ELF-1 (cell line): ENCODE measurements around the gene GGCT.
"Not testable (repeated sequence)": the region's sequence is repeated elsewhere in the genome, so short reads cannot be mapped to it uniquely, and the experiment has no call there.

Experiments
- DNase-seq: peaks from one replicate; pipeline ENCODE4 v3.0.0-alpha.2; 2016; ENCODE audit warnings: low read depth, low spot score

Gene GGCT, protein sequence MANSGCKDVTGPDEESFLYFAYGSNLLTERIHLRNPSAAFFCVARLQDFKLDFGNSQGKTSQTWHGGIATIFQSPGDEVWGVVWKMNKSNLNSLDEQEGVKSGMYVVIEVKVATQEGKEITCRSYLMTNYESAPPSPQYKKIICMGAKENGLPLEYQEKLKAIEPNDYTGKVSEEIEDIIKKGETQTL

DNA sequence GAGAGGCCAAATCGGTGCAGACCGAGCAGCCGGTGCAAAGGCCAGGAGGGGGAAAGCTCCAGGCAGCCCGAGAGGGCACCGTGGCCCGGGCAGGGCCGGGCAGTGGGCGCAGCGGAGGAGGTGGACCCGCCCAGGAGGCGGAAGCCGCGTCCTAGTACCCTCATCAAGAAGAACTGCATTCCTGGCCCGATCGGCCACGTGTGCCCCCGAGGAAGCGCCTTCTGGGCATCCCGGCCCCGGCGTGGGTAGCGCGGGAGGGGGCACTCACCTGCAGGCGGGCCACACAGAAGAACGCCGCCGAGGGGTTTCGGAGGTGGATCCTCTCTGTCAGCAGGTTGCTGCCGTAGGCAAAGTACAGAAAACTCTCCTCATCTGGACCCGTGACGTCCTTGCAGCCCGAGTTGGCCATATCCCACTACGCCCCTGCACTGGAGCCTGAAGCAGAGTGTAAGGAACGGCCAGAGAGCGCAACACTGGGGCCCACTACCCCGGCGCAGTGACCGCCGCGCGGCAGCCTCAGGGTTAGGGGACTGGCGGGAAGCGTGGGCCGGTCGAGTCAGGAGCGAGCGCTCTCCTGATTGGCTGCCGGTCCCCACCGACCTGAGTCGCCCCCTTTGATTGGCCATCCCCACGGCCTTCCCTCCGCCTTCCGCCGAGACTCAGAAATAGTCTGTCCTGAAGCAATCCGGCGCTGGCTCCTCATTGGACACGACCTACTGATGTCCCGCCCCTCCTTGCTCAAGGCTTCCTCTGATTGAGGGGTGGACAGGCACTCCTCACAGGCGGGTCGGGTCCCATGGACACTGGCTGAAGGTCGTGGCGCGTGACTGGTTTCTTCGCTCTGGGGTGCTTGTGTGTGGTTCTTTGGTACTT is at the start of gene GGCT:
Gene GGCT (minus strand): TSS at position 529 of the 873 bp plus-strand sequence. CDS start 120 bp downstream, at position 409.
- DNase-seq, result peak; percentile 99

DNA sequence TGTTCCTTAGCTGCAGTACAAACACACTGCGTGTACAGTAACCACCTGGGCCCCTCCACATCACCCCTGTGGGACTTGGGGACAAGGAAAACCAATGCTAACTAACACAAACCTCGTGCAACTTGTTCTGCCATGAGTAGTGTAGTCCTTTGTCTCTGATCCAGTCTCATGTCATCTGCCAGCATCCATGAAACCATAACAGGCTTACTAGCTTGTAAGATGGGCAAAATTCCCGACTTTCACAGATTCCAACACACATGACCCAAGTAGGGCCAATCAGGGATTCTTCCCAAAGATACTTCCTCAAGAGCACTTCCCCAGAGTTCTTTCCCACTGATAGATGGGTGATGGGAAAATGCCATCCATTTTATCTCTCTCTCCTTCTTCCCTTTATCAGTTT is 48.9 kb upstream of the GGCT start:
- DNase-seq, result no peak

DNA sequence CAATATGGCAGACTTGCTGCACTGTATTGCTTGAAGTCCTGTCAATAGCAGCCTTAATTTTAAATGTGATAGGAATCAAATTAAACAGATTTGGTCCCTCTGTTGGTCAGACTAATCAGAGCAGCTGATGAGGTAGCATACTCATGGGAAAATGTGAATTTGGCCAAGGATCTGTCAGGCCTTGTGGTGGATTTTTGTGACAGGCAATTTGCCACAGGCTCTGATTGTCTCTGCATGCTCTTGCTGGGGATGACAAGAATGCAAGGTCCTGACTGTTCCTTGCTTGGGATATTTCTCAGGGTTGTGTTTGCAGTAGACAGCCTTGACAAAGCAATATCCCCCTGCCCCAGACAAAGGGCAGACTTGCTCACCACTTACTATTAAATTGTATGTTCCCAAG is 48.5 kb upstream of the GGCT start:
- DNase-seq, result no peak

DNA sequence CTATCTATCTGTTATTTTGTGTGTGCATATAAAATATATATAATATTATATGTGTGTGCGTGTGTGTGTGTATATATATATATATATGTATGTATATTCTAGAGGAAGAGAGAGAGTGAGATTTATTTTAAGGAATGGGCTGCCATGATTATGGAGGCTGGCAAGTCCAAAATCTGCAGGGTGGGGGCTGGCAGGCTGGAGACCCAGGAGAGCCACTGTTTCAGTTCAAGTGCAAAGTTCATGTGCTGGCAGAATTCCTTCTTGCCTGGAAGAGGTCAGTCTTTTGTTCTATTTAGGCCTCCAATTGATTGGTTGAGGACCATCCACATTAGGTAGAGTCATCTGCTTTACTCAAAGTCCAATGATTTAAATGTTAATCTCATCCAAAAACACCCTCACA is 47.7 kb upstream of the GGCT start:
- DNase-seq, result no peak

DNA sequence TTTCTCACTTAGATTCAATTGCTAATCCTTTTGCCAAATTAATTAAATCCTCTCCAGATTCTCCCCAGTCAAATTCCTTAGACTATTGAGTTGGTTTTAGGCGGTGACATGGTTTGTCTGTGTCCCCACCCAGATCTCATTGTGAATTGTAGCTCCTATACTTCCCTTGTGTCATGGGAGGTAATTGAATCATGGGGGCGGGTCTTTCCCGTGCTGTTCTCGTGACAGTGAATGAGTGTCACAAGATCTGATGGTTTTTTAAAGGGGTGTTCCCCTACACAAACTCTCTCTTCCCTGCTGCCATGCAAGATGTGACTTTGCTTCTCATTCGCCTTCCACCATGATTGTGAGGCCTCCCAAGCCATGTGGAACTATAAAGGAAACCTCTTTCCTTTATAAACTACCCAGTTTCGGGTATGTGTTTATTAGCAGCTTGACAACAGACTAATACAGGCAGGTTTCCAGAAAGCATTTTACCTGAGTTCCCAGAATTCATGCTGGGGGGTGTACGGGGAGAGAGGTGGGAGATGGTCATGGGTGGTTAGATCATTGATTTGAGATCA is 45.4 kb upstream of the GGCT start:
- peak; percentile 30 for DNase-seq

DNA sequence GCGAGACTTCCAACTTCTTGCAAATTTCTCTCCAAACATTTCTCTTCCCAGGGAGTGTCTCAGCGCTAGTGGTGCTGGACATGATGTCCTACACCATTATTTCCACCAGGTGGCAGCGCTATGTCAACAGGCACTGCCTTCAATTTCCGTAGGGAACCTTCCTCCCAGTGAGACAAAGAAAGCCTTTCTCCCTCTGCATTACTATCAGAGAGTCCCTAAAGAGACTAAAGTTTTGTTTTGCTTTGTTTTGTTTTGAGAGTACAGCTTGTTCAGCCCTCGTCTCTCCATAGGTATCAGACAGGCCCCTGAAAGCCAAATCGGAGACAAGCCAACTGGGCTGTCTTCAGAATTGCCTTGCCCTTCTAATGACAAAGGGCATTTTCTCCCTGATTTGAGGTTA is 44.2 kb upstream of the GGCT start:
- peak; percentile 84 for DNase-seq

DNA sequence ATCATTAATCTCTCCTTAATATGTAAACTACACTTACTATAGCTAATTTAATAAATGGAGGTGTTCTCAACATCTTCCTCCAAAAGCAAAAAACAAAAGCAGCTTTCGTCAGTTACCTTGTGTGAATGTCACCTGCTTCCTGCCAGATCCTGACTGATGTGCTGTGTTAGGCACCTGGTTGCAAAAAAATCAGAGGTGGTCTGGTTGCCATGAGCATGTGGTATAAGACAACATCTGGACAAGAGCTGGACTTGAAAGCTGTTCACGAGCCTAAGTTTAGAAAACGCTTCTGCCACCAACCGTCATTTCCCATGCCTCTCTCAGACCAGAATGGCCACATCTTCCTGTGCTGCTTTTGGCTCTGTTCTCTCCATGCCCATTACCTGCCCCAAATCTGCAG is 42.0 kb upstream of the GGCT start:
- no peak for DNase-seq

DNA sequence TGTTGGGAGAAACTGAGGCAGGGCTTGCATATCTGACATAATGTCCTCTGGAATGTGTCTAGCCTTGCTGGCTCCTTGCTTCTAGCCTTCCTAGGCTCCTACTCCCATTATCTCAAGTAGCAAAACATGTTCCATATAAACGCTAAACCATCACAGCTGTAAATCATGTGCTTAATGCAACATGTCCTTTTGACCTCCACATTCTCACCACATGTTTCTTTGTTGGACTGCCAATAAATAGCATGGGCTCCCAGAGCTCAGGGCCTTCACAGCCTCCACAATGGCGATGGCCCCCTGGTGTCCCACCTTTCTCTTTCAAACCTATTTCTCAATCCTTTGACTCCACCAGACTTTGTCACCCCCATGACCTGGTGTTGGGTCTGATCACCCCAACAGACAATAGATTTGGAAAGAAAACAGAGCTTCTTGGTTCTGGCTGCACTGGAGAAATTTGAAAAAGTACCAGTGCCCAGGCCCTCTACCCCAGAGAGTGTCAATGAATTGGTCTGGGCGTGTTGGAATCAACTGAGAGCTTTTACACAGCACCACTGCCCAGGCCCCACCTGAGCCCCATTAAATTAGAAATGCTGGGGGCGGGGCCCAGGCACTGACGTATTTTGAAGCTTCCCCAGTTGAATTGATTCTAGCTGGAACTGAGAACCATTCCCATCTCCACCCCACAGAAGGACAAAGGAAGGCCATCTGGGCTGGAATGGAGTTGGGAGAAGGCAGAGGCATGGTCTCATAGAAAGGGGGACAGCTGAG is 41.3 kb upstream of the GGCT start:
- DNase-seq, result no peak

DNA sequence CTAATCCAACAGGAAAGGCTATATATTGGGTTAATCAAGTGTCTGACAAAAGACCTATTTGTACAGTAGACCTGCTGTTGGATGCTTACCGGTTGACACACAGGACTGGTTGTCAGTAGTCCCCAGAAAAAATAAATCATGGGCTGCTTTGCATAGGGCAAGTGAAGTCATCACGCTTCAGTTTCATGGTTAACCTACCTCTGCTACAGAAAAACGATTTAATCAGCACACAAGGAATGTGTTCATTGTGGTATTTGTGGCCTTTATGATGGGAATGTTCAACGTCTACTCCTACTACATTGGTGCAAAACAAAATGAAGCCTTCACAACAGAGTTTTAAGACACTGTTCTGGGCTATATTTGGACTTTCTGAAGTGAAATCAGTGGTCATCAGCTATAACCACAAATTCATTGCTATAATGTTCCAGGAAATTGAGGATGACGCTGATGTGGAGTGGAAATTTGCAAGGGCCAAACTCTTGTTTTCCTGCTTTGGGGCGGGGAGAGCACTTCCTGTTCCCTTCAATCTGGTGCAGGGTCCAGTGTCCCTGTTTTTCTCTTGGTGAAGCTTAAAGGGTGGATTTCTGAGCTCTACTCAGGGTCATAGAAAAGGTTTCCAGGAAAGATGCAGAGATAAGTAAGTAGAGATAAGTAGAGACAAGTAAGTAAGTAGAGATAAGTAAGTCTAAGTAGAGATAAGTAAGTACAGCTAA is 39.3 kb upstream of the GGCT start:
- DNase-seq, result no peak

DNA sequence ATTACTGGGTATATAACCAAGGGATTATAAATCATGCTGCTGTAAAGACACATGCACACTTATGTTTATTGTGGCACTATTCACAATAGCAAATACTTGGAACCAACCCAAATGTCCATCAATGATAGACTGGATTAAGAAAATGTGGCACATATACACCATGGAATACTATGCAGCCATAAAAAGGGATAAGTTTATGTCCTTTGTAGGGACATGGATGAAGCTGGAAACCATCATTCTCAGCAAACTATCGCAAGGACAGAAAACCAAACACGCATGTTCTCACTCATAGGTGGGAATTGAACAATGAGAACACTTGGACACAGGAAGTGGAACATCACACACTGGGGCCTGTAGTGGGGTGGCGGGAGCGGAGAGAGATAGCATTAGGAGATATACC is 38.5 kb upstream of the GGCT start:
- DNase-seq, result not testable (repeated sequence)

DNA sequence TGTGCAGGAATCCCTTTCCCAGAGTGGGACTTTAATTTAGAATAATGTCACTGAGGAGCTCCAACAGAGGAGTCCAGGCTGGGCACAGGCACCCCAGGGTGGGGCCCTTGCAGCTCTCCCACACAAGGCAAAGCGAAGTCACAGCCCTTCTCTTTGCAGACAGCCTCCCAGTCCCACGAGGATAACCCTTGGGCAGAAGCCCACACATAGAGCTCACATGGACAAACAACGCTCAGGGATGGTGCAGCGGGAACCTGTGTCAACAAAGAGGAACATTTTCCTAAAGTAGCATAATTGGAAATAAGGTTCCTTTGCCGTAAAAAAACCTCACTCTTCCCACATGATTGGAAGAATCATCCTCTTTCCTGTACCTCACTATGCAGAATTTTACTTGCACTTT is 29.3 kb upstream of the GGCT start:
- no peak for DNase-seq

DNA sequence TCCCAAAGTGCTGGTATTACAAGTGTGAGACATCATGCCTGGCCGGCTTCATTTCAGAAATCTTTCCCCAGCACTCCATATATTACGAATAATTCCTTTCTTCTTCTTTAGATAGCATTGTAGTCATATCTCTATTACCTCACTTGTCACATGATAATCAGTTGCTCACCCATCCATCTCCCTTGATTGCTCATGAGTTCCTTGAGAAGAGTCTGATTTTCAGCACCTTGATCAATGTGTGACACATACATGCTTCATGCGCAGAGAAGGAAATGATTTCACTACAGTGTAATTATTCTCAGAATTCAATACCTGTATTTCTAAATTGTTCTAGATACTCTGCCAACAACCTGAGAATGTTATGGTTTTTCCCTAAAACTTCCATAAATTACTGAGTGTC is 26.7 kb upstream of the GGCT start:
- no peak for DNase-seq

DNA sequence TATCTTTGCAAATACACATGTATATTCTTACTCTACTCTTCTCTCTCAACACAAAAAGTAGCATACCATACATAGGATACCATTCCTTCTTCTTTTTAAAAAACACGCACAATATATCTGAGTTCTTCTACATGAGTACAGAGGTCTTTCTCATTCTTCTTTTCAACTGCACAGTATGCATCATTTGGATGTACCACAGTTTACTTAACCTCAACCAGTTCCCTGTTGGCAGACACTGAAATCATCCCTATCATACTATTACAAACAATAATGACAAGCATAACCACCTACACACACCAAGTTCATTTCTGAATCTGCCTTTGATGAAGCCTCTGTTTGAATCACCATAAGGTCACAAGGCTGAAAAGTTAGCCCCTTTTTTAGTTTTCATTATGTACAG is 25.7 kb upstream of the GGCT start:
- no peak for DNase-seq

DNA sequence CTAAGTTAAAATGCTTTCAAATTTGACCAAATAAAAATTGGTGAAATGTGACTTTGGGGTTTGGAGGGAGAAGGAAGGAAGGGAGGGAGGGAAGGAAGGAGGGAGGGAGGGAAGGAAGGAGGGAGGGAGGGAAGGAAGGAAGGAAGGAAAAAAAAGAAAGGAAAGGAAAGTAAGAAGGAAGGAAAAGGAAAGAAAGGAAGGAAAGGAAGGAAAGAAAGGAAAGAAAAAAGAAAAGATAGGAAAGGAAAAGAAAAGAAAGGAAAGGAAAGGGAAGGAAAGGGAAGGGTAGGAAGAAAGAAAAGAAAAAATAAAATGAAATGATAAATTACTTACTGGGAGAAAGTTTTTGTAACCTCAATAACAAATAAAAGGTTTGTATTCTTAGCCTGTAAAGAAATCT is 24.1 kb upstream of the GGCT start:
- no peak for DNase-seq

DNA sequence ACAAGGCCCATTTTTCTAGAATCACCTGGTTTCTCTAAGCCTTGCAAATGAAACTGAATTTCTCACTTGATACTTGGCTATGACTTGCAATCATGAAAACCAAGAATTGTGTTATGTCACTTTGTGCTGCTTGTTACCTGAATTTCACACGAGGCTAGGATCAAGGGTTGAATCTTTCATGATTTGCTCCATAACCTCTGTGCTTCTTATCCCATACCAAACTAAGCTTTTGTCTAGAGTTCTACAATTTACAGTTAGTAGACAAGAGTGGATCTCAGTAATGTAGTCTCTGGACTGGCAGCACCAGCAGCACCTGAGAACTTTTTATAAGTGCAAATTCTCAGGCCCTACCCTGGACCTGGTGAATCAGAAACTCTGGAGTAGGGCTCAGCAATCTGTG is 22.7 kb upstream of the GGCT start:
- not testable (repeated sequence) for DNase-seq

DNA sequence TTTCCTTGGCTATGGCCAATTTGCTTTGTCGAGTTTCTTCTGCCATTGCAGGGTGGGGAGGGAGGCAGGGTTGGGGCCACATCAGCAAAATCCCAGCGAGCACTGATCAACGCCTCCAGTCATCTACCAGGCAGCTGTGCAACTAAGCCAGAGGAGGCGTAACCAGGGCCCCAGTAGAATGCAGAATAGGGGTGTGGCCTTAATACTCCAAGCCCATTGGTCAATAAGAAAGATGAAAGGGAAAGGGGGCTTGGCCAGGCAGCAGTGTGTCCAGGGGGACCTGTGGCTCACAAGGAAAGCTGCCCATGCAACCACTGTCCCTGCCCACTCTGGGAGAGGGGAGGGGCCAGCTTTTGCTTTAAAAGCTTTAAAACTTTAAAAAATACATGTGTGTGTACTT is 21.5 kb upstream of the GGCT start:
- DNase-seq, result peak; percentile 32

DNA sequence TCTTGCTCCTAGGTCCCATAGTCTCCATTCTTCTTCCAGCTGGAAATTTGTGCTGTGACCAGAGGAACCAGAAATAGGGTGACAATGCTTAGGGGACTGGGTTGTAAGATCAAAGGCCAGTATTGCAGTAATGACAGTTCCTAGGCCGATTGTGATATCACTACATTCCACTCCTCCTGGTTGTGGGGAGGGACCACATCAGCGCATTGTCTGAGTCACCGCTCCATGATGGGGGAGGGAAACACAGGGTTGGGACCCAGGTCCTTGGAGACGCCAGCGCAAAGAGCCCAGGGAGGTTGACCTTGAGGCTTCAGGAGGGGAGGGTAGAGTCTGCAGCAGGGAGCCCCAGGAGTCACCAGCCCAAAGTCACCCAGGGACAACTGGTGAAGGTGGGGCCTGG is 20.8 kb upstream of the GGCT start:
- DNase-seq, result no peak

DNA sequence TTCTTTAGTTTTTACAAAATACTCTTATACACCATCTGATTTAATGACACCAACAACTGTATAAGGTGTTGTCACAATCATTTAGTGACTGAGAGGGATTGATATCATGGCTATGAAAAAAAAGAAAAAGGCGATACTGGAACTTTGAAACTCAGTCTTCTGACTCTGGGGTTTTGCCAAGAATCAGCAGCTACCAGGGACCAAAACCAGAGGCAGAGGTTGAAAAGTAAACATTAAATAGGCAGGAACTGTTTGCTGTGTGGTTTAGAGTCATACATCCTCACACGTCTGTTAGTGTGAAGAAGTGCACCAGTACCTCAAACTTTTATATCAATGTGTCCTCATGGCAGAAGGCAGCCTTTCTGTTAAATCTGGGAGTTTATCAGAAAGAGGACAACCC is 19.9 kb upstream of the GGCT start:
- DNase-seq, result no peak

DNA sequence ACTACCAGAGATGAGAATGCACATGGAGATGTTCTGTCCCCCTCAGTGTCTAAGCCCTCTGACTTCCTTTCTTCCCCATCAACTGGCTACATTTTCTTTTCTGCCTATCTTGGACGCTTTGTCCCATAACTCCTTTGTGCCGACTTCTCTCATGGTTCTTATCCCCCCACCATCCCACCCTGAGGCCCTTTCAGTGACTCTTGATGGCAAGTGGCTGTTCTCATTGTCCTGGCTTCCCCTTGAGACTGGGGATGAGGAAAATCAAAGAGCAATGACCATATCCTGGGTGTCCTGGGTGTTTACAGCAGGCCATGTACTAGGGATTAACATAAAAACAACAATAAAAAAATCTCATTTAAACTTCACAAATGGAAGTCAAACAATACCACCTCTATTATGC is 18.8 kb upstream of the GGCT start:
- no peak for DNase-seq

DNA sequence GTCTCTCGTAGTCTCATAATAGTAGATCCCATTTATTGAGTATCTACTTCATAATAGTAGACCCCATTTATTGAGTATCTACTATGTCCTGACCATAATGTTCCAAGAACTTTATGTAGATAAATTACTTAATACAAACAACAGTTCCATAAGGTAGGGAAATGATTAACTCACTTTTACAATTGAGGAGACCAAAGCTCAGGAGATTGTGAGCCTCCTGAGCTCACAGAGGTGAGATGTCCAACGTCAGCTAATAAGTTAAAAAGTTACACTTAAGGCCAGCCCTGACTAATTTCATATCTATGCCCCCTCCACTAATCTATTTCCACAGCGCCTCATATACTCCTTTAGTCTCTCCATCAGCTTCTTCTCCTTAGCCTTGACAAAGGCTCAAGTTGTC is 17.5 kb upstream of the GGCT start:
- no peak for DNase-seq

DNA sequence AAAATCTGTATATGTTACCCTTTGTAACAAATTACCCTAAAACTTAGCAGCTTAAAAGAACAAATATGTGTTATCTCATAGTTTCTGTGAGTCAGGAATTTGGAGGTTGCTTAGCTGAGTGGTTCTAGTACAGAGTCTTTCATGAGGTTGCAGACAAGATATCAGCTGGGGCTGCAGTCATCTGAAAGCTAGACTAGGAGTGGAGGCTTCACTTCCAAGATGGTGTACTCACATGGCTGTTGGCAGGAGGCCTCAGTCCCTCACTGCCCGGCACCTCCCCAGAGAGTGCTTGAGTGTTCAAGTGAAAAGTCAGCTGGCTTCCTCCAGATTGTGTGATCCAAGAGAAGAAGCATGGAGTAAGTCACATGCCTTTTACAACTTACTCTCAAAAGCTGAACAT is 16.9 kb upstream of the GGCT start:
- no peak for DNase-seq

DNA sequence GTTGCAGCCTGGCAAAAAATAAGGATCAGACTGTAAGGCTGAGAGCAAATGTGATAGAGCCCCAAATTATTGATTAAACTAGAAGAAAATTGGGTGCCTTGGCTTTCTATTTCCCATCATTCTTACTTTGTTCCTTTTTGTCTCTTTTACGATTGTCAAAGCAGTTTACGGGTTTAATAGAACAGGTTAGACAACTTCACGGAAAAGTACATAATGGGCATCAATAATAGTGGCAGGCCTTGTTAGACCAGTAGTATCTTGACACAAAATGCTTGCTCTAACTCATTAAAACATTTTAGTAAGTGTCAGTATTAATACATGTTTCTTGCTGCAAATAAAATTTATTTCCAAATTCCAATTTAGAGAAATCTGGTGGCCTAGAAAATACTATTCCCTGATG is 14.5 kb upstream of the GGCT start:
- DNase-seq, result no peak
